Astrocyte (in vitro differentiated cells and primary cell): ENCODE data around the gene CSRNP2. TPM values are rescaled to one million over a fixed set of nuclear protein-coding genes. Genes with fewer than 3 reads are reported as not detected.
A peak's percentile ranks its signal among the peaks of the same experiment; 100 is the strongest.

Experiments
- DNase-seq: peaks from one replicate; pipeline ENCODE4 v3.0.0-alpha.2; 2010; ENCODE audit warnings: low read depth
- FAIRE-seq: peaks from 2 replicates; lab custom pipeline; 2011; peaks lifted over from hg19 to GRCh38; lab: Jason Lieb, UNC
- H2AFZ ChIP-seq: 2 replicates; pipeline ENCODE4 v1.6.0; 2012; ENCODE audit warnings: low read depth, low read length, inconsistent platforms
- H3K27ac ChIP-seq: 2 replicates; pipeline ENCODE4 v1.5.1; 2011; ENCODE audit warnings: low read depth, low read length, inconsistent platforms
- H3K27me3 ChIP-seq: 2 replicates; pipeline ENCODE4 v1.6.0; 2011; ENCODE audit warnings: low read length, inconsistent platforms; ENCODE audit not compliant: insufficient read depth
- H3K36me3 ChIP-seq: 2 replicates; pipeline ENCODE4 v1.5.1; 2011; ENCODE audit warnings: low read length, inconsistent platforms; ENCODE audit not compliant: insufficient read depth
- H3K4me1 ChIP-seq: 2 replicates; pipeline ENCODE4 v1.5.1; 2011; ENCODE audit warnings: low read length, inconsistent platforms; ENCODE audit not compliant: insufficient read depth
- H3K4me2 ChIP-seq: 2 replicates; pipeline ENCODE4 v1.6.0; 2012; ENCODE audit warnings: low read length, inconsistent platforms
- H3K4me3 ChIP-seq: 2 replicates; pipeline ENCODE4 v1.5.1; 2011; ENCODE audit warnings: low read depth, mild to moderate bottlenecking, low read length, inconsistent platforms; ENCODE audit not compliant: insufficient read depth
- H3K79me2 ChIP-seq: 2 replicates; pipeline ENCODE4 v1.6.0; 2012; ENCODE audit warnings: mild to moderate bottlenecking, low read length, inconsistent platforms; ENCODE audit not compliant: insufficient read depth
- H3K9ac ChIP-seq: 2 replicates; pipeline ENCODE4 v1.6.0; 2012; ENCODE audit warnings: mild to moderate bottlenecking, low read length, inconsistent platforms
- H3K9me3 ChIP-seq: 2 replicates; pipeline ENCODE4 v1.5.1; 2012; ENCODE audit warnings: low read depth, mild to moderate bottlenecking, low read length, inconsistent platforms; ENCODE audit not compliant: insufficient read depth
- H4K20me1 ChIP-seq: 2 replicates; pipeline ENCODE4 v1.6.0; 2012; ENCODE audit warnings: low read length, inconsistent platforms; ENCODE audit not compliant: insufficient read depth
- H3K27ac Mint-ChIP-seq: one replicate; pipeline ENCODE4 v1.8.0; 2021; ENCODE audit warnings: mild to moderate bottlenecking, mixed read lengths; ENCODE audit not compliant: unreplicated experiment
- H3K27me3 Mint-ChIP-seq: one replicate; pipeline ENCODE4 v1.8.0; 2021; ENCODE audit warnings: low read depth, mixed read lengths; ENCODE audit not compliant: unreplicated experiment
- H3K36me3 Mint-ChIP-seq: one replicate; pipeline ENCODE4 v1.8.0; 2021; ENCODE audit warnings: low read depth, mixed read lengths; ENCODE audit not compliant: unreplicated experiment
- H3K4me1 Mint-ChIP-seq: one replicate; pipeline ENCODE4 v1.8.0; 2021; ENCODE audit warnings: low read depth, mixed read lengths; ENCODE audit not compliant: unreplicated experiment
- H3K4me3 Mint-ChIP-seq: one replicate; pipeline ENCODE4 v1.8.0; 2021; ENCODE audit warnings: mild to moderate bottlenecking, moderate library complexity, mixed read lengths; ENCODE audit not compliant: unreplicated experiment
- H3K9me3 Mint-ChIP-seq: one replicate; pipeline ENCODE4 v1.8.0; 2021; ENCODE audit warnings: mild to moderate bottlenecking, mixed read lengths; ENCODE audit not compliant: unreplicated experiment
- EZH2 ChIP-seq: IDR thresholded peaks from 2 replicates; pipeline ENCODE4 v1.6.1; 2012; ENCODE audit warnings: mild to moderate bottlenecking, low read length, inconsistent platforms; ENCODE audit not compliant: insufficient read depth
- total RNA-seq: library from RNA; stranded (reverse); gene quantifications from 2 replicates; pipeline ENCODE4 v1.2.1, GENCODE V29; 2021
- TF ChIP-seq, protein P1 (sequence below): IDR thresholded peaks from 2 replicates; pipeline ENCODE4 v1.5.1; 2011; ENCODE audit warnings: low read depth, mild to moderate bottlenecking, inconsistent platforms, low read length, moderate library complexity; ENCODE audit not compliant: insufficient read depth

CSRNP2 gene
- total RNA-seq, 1 donor from 2014 or later = 61.6 TPM

DNA sequence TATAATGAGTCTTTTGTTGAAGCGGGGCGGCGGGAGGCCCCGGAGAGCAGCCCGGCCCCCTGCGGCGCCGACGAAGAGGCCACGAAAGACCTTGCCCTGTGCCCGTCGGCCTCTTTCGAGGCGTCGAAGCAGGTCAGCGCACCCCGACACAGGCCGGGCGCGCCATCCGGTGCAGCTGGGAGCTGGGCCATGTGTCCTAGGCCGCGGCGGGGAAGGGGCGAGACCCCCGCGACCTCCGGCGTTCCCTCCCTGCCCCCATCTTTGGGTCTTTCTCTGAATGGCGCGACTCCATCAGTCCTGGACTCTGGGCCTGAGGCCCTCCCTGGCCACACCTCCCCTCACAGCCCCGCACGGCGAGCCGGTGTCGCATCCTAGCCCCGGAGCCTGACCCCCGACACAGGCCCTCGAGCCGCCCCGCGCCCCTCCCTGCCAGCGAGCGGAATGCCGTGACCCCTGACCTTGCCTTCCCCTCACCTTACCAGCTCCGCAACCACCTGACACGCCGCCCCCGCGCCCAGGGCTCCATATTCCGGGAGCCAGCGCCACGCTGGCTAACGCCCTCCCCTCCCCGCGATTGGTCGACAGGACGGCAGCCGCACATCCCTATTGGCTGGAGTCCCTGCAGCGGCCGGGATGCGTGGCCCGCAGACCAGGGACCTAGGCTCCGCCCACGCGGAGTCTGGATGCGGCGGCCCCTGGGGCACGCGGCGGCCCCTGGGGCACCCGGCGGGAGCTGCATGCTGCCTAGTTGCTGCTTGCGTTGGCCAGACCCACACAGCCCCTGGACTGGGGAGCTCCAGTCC, 57.4 kb downstream of the CSRNP2 start, which contains the start of gene SLC11A2:
Gene SLC11A2, minus strand, starts transcription at position 549 of the 803 bp plus-strand sequence. CDS start 15,656 bp downstream, outside the sequence.
- H2AFZ ChIP-seq = peak within 1 kb of the TSS; percentile 98
- TF ChIP-seq EZH2 = no peak
- TF ChIP-seq, protein P1, sequence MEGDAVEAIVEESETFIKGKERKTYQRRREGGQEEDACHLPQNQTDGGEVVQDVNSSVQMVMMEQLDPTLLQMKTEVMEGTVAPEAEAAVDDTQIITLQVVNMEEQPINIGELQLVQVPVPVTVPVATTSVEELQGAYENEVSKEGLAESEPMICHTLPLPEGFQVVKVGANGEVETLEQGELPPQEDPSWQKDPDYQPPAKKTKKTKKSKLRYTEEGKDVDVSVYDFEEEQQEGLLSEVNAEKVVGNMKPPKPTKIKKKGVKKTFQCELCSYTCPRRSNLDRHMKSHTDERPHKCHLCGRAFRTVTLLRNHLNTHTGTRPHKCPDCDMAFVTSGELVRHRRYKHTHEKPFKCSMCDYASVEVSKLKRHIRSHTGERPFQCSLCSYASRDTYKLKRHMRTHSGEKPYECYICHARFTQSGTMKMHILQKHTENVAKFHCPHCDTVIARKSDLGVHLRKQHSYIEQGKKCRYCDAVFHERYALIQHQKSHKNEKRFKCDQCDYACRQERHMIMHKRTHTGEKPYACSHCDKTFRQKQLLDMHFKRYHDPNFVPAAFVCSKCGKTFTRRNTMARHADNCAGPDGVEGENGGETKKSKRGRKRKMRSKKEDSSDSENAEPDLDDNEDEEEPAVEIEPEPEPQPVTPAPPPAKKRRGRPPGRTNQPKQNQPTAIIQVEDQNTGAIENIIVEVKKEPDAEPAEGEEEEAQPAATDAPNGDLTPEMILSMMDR = no peak
- FAIRE-seq (no peak), DNase-seq (peak; percentile 84)
- no peaks in the 10 kb centered on the region for H3K36me3 Mint-ChIP-seq
- H3K4me1 Mint-ChIP-seq = peaks cover 17% of the 10 kb centered on the region
- peak within 1 kb of the TSS; percentile 93 for H3K4me3 Mint-ChIP-seq
- H4K20me1 ChIP-seq = peaks cover 15% of the 10 kb centered on the region
- peak within 1 kb of the TSS; percentile 86 for H3K27ac ChIP-seq
- H3K9me3 ChIP-seq = no peaks in the 10 kb centered on the region
- no peaks in the 10 kb centered on the region for H3K9me3 Mint-ChIP-seq
- no peaks in the 10 kb centered on the region for H3K27me3 ChIP-seq
- peak within 1 kb of the TSS; percentile 88 for H3K9ac ChIP-seq
- H3K36me3 ChIP-seq = no peaks in the 10 kb centered on the region
- H3K4me3 ChIP-seq = peak within 1 kb of the TSS; percentile 76
- peak within 1 kb of the TSS; percentile 84 for H3K27ac Mint-ChIP-seq
- peaks cover 3% of the 10 kb centered on the region for H3K27me3 Mint-ChIP-seq
- peaks cover 21% of the 10 kb centered on the region for H3K4me1 ChIP-seq
- peaks cover 44% of the 10 kb centered on the region for H3K79me2 ChIP-seq
- peak within 1 kb of the TSS; percentile 97 for H3K4me2 ChIP-seq

- Mint-ChIP-seq H3K36me3 (no peaks in the 10 kb centered on the region), H3K9me3 (no peaks in the 10 kb centered on the region), H3K4me3 (peak overlapping the region; percentile 93), H3K27ac (peak overlapping the region; percentile 84), H3K4me1 (peaks cover 19% of the 10 kb centered on the region), H3K27me3 (peaks cover 3% of the 10 kb centered on the region)
- peaks cover 22% of the 10 kb centered on the region for H4K20me1 ChIP-seq
- DNase-seq (peak; percentile 25), FAIRE-seq (no peak)
- TF ChIP-seq EZH2 = no peak
- TF ChIP-seq, protein P1 = no peak
- peak overlapping the region; percentile 98 for H2AFZ ChIP-seq
- peak overlapping the region; percentile 97 for H3K4me2 ChIP-seq
- peak overlapping the region; percentile 88 for H3K9ac ChIP-seq
- H3K27ac ChIP-seq = peak overlapping the region; percentile 86
- H3K79me2 ChIP-seq = peaks cover 51% of the 10 kb centered on the region
- H3K36me3 ChIP-seq = no peaks in the 10 kb centered on the region
- no peaks in the 10 kb centered on the region for H3K27me3 ChIP-seq
- peaks cover 21% of the 10 kb centered on the region for H3K4me1 ChIP-seq
- H3K4me3 ChIP-seq = peak overlapping the region; percentile 76
- H3K9me3 ChIP-seq = no peaks in the 10 kb centered on the region
Measured at GRCh38 chr12:51025338-51025835, 58.0 kb downstream of the CSRNP2 start.
